Measurements from ENCODE around the gene MGAT4B.
"Not testable (repeated sequence)": the region's sequence is repeated elsewhere in the genome, so short reads cannot be mapped to it uniquely, and the experiment has no call there.

Gene MGAT4B

GRCh38 chr5:179796877-179797608 is 9.6 kb downstream of the MGAT4B start:
- Mint-ChIP-seq H3K4me3 (peak overlapping the region; percentile 52), H3K9me3 (no peaks in the 10 kb centered on the region), H3K27me3 (no peaks in the 10 kb centered on the region), H3K27ac (peak overlapping the region; percentile 52), H3K36me3 (ENCODE audit: low read depth) (peaks cover 6% of the 10 kb centered on the region), H3K4me1 (peaks cover 35% of the 10 kb centered on the region)
- no peak for DNase-seq
- ATAC-seq: no peak

GRCh38 chr5:179795863-179796833 is 10.5 kb downstream of the MGAT4B start:
- Mint-ChIP-seq H3K9me3 (no peaks in the 10 kb centered on the region), H3K4me1 (peaks cover 31% of the 10 kb centered on the region), H3K27ac (peak overlapping the region; percentile 52), H3K4me3 (peak overlapping the region; percentile 52), H3K27me3 (no peaks in the 10 kb centered on the region), H3K36me3 (ENCODE audit: low read depth) (peaks cover 2% of the 10 kb centered on the region)
- DNase-seq: peak; percentile 79
- peak; percentile 67 for ATAC-seq

- no peak for ATAC-seq
- H3K4me1 Mint-ChIP-seq: peaks cover 31% of the 10 kb centered on the region
These were observed 11.4 kb downstream of the MGAT4B start for GRCh38 chr5:179795049-179795862.

GRCh38 chr5:179794575-179794974 is 12.1 kb downstream of the MGAT4B start:
- no peak for DNase-seq
- Mint-ChIP-seq H3K27me3 (no peaks in the 10 kb centered on the region), H3K4me3 (no peak overlapping the region), H3K36me3 (ENCODE audit: low read depth) (peaks cover 2% of the 10 kb centered on the region), H3K4me1 (peaks cover 31% of the 10 kb centered on the region), H3K27ac (no peak overlapping the region), H3K9me3 (no peaks in the 10 kb centered on the region)
- no peak for ATAC-seq

More at GRCh38 chr5:179795049-179795862, 11.4 kb downstream of the MGAT4B start:
- no peaks in the 10 kb centered on the region for H3K9me3 Mint-ChIP-seq
- H3K27me3 Mint-ChIP-seq: no peaks in the 10 kb centered on the region
- no peak overlapping the region for H3K27ac Mint-ChIP-seq
- H3K36me3 Mint-ChIP-seq (ENCODE audit: low read depth): peaks cover 2% of the 10 kb centered on the region
- H3K4me3 Mint-ChIP-seq: peak overlapping the region; percentile 40
- DNase-seq: no peak

- Mint-ChIP-seq H3K27ac (no peak overlapping the region), H3K4me3 (no peak overlapping the region), H3K4me1 (peaks cover 31% of the 10 kb centered on the region), H3K27me3 (no peaks in the 10 kb centered on the region), H3K36me3 (ENCODE audit: low read depth) (peaks cover 2% of the 10 kb centered on the region), H3K9me3 (no peaks in the 10 kb centered on the region)
- no peak for ATAC-seq
- no peak for DNase-seq
These were observed 12.5 kb downstream of the MGAT4B start for GRCh38 chr5:179794171-179794570.

GRCh38 chr5:179793468-179794139 is 13.1 kb downstream of the MGAT4B start, which contains the start of gene LTC4S:
Gene LTC4S, plus strand, starts transcription at chr5:179793986. Its CDS starts 95 bp downstream, at chr5:179794081.
- H3K27me3 Mint-ChIP-seq: no peaks in the 10 kb centered on the region
- no peak within 1 kb of the TSS for H3K4me3 Mint-ChIP-seq
- H3K36me3 Mint-ChIP-seq (ENCODE audit: low read depth): peaks cover 2% of the 10 kb centered on the region
- H3K27ac Mint-ChIP-seq: peak within 1 kb of the TSS; percentile 54
- ATAC-seq (peak; percentile 10), DNase-seq (peak; percentile 44)
- H3K9me3 Mint-ChIP-seq: no peaks in the 10 kb centered on the region
- H3K4me1 Mint-ChIP-seq: peaks cover 31% of the 10 kb centered on the region

GRCh38 chr5:179792612-179793467 is 13.8 kb downstream of the MGAT4B start:
- ATAC-seq: no peak
- peaks cover 31% of the 10 kb centered on the region for H3K4me1 Mint-ChIP-seq
- DNase-seq: no peak
- peaks cover 2% of the 10 kb centered on the region for H3K36me3 Mint-ChIP-seq (ENCODE audit: low read depth)
- H3K9me3 Mint-ChIP-seq: no peaks in the 10 kb centered on the region
- no peak overlapping the region for H3K4me3 Mint-ChIP-seq
- H3K27ac Mint-ChIP-seq: peak overlapping the region; percentile 54
- H3K27me3 Mint-ChIP-seq: no peaks in the 10 kb centered on the region

GRCh38 chr5:179791881-179792611 is 14.6 kb downstream of the MGAT4B start:
- Mint-ChIP-seq H3K36me3 (ENCODE audit: low read depth) (peaks cover 2% of the 10 kb centered on the region), H3K27me3 (no peaks in the 10 kb centered on the region), H3K27ac (no peak overlapping the region), H3K4me3 (no peak overlapping the region), H3K9me3 (no peaks in the 10 kb centered on the region), H3K4me1 (peaks cover 30% of the 10 kb centered on the region)
- DNase-seq (no peak), ATAC-seq (no peak)

- H3K4me1 Mint-ChIP-seq: peaks cover 13% of the 10 kb centered on the region
- H3K36me3 Mint-ChIP-seq (ENCODE audit: low read depth); ATAC-seq; H3K4me3 Mint-ChIP-seq; H3K9me3 Mint-ChIP-seq; H3K27me3 Mint-ChIP-seq; DNase-seq; H3K27ac Mint-ChIP-seq: not testable (repeated sequence)
These were observed 17.4 kb downstream of the MGAT4B start for GRCh38 chr5:179789278-179789677.

GRCh38 chr5:179788193-179788854 is 18.3 kb downstream of the MGAT4B start:
- H3K36me3 Mint-ChIP-seq (ENCODE audit: low read depth): no peaks in the 10 kb centered on the region
- H3K4me3 Mint-ChIP-seq: no peak overlapping the region
- no peak for ATAC-seq
- H3K27me3 Mint-ChIP-seq: no peaks in the 10 kb centered on the region
- no peaks in the 10 kb centered on the region for H3K9me3 Mint-ChIP-seq
- no peak for DNase-seq
- H3K4me1 Mint-ChIP-seq: peaks cover 3% of the 10 kb centered on the region
- no peak overlapping the region for H3K27ac Mint-ChIP-seq

GRCh38 chr5:179786861-179787260 is 19.8 kb downstream of the MGAT4B start:
- Mint-ChIP-seq H3K27me3 (no peaks in the 10 kb centered on the region), H3K4me3 (no peak overlapping the region)
- ATAC-seq: no peak

GRCh38 chr5:179783128-179783527 is 23.5 kb downstream of the MGAT4B start:
- H3K4me3 Mint-ChIP-seq: no peak overlapping the region

More at GRCh38 chr5:179786861-179787260, 19.8 kb downstream of the MGAT4B start:
- Mint-ChIP-seq H3K4me1 (no peaks in the 10 kb centered on the region), H3K36me3 (ENCODE audit: low read depth) (no peaks in the 10 kb centered on the region), H3K9me3 (no peaks in the 10 kb centered on the region), H3K27ac (no peak overlapping the region)
- no peak for DNase-seq

More at GRCh38 chr5:179783128-179783527, 23.5 kb downstream of the MGAT4B start:
- Mint-ChIP-seq H3K4me1 (no peaks in the 10 kb centered on the region), H3K9me3 (no peaks in the 10 kb centered on the region), H3K27me3 (no peaks in the 10 kb centered on the region), H3K27ac (no peak overlapping the region), H3K36me3 (ENCODE audit: low read depth) (no peaks in the 10 kb centered on the region)
- DNase-seq (no peak), ATAC-seq (no peak)
